Muscle of leg (tissue), 11 donors: ENCODE measurements around the gene TWSG1. TPM values are rescaled to one million over a fixed set of nuclear protein-coding genes. Genes with fewer than 3 reads are reported as not detected.

Experiments
- DNase-seq: peaks from one replicate; pipeline ENCODE4 v3.0.0; 2013
- H3K27ac ChIP-seq: one replicate; pipeline ENCODE4 v1.5.1; 2013; ENCODE audit warnings: mild to moderate bottlenecking, low read length, control low read depth
- H3K27me3 ChIP-seq: one replicate; pipeline ENCODE4 v1.6.1; 2013; ENCODE audit warnings: low read length; ENCODE audit not compliant: control insufficient read depth, insufficient read depth
- H3K36me3 ChIP-seq: one replicate; pipeline ENCODE4 v1.6.1; 2013; ENCODE audit warnings: low read length; ENCODE audit not compliant: control insufficient read depth, insufficient read depth
- H3K4me1 ChIP-seq: one replicate; pipeline ENCODE4 v1.6.1; 2013; ENCODE audit warnings: low read length; ENCODE audit not compliant: control insufficient read depth, insufficient read depth
- H3K4me3 ChIP-seq: one replicate; pipeline ENCODE4 v1.5.1; 2013; ENCODE audit warnings: low read length, control low read depth
- H3K9me3 ChIP-seq: replicated peaks from 2 replicates; pipeline ENCODE4 v1.6.1; 2013; ENCODE audit warnings: low read depth, low read length; ENCODE audit not compliant: control insufficient read depth
- WGBS: methylation state at CpG from one replicate; pipeline ENCODE4 v1.1.5; 2013; ENCODE audit warnings: missing lambda C conversion rate; ENCODE audit not compliant: insufficient coverage; 5-methylcytosine and 5-hydroxymethylcytosine counted together
- polyA plus RNA-seq, 8 donors: library from polyadenylated mRNA; unstranded; fragments of 120-200 nt; gene quantifications; one replicate each; pipeline versions ENCODE4 v1.2.1 to v1.2.3, GENCODE V29; 2013; ENCODE audit warnings: inconsistent platforms in 1 of 8, low replicate concordance in 1 of 8; ENCODE audit not compliant: insufficient read length in 8 of 8, insufficient read depth in 1 of 8
- total RNA-seq: library from RNA; stranded (reverse); fragments of 120-200 nt; gene quantifications from one replicate; pipeline ENCODE4 v1.2.4, GENCODE V29; 2013

The TWSG1 gene
- total and polyA plus RNA-seq, 9 donors: 35.7 to 75.0 (median 55.3) TPM

DNA sequence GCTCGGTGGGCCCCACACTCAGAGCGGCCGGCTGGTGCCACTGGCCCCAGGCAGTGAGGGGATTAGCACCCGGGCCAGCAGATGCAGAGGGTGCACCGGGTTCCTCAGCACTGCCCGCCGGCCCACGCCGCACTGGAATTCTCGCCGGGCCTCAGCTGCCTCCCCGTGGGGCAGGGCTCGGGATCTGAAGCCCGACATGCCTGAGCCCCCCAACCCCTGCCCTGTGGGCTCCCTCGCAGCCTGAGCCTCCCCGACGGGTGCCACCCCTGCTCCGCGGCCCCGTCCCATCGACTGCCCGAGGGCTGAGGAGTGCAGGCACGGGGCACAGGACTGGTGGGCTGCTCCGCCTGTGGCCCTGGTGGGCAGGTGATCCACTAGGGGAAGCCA, 37.6 kb upstream of the TWSG1 start:
- H3K4me1 ChIP-seq: no peaks in the 10 kb centered on the region
- peaks cover 10% of the 10 kb centered on the region for H3K9me3 ChIP-seq
- H3K4me3 ChIP-seq: no peak overlapping the region
- H3K27ac ChIP-seq: no peak overlapping the region
- no peak for DNase-seq
- H3K27me3 ChIP-seq: no peaks in the 10 kb centered on the region
- 97% methylated on average over 20 of the region's 24 CpGs for WGBS
- no peaks in the 10 kb centered on the region for H3K36me3 ChIP-seq

DNA sequence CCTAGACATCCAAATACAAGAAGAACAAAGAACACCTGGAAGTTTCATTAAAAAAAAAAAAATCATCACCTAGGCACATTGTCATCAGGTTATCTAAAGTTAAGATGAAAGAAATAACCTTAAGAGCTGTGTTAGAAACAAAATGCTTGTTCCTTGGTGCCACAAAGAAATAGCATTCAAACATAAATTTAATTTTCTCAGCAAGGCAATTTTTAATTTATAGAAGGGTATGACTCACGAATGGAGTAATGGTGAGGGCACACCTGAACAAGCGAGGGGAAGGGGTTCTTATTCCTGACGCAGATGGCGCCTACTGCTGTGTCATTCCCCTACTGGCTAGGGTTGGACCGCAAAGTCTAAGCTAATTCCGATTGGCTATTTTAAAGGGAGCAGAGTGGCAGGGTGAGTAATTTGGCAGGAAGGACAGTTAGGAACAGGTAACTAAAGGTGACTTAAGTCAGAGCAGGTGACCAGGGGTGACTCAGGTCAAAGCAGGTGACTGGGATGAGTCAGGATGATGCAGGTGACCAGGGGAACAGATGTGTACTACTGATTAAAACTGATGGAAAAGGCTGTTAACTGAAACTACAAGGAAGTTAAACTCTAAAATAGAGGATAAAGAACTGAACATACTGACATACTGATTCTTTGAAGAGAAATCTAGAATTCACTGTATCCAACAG, 30.0 kb upstream of the TWSG1 start:
- Histone ChIP-seq H3K27ac (no peak overlapping the region), H3K4me1 (no peaks in the 10 kb centered on the region), H3K4me3 (no peak overlapping the region), H3K36me3 (no peaks in the 10 kb centered on the region), H3K9me3 (peaks cover 6% of the 10 kb centered on the region), H3K27me3 (no peaks in the 10 kb centered on the region)
- no peak for DNase-seq
- 97% methylated on average over 6 of the region's 6 CpGs for WGBS

- Histone ChIP-seq H3K4me1 (no peaks in the 10 kb centered on the region), H3K36me3 (no peaks in the 10 kb centered on the region), H3K9me3 (no peaks in the 10 kb centered on the region), H3K27me3 (no peaks in the 10 kb centered on the region), H3K4me3 (no peak overlapping the region), H3K27ac (no peak overlapping the region)
- DNase-seq: no peak
- no CpG with 5 or more reads among the region's 1 CpG for WGBS
Measured at GRCh38 chr18:9319333-9319732, 15.2 kb upstream of the TWSG1 start.

DNA sequence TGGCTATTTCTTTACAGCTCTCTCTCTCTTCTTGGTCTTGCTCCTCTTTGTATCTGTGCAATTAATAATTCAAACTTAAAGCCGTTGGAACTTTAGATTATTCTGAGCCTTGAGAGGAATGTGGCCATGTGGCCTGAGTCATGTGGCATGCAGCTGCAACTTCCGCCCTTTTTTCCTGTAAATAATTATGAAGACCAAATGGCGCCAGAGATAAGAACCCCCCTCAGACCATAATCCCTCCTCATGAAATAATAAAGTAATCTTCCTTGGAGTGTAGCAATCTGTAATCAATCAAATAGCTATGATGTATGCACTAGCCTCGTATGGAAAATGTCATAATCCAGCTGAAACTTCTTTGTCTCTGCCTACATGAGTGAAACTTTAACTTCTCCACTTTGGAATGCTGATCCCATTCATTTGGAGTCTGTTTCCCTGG, 13.5 kb upstream of the TWSG1 start:
- DNase-seq: no peak
- H3K9me3 ChIP-seq: no peaks in the 10 kb centered on the region
- WGBS: no CpG with 5 or more reads among the region's 4 CpGs
- H3K36me3 ChIP-seq: no peaks in the 10 kb centered on the region
- no peak overlapping the region for H3K27ac ChIP-seq
- no peaks in the 10 kb centered on the region for H3K4me1 ChIP-seq
- H3K4me3 ChIP-seq: no peak overlapping the region
- H3K27me3 ChIP-seq: no peaks in the 10 kb centered on the region

DNA sequence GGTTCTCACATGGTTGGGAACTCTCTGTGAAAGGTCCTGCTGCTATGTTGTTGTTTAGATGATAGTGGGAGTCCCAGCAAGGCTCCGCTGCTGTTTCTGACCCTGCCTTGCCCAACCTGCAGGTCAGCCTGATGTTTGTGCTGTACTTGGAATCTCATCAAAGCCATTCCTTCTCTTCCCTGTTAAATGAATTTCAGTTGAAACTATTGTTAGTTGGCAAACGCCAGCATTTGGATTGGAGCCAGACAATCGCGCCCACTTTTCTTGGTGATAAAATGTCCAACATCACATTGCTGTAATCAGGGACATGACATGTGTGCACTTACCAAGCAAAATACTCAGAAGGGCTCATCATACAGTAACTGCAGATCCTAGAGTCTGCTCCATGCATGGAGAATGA, 12.8 kb upstream of the TWSG1 start:
- H3K36me3 ChIP-seq: no peaks in the 10 kb centered on the region
- no peaks in the 10 kb centered on the region for H3K4me1 ChIP-seq
- H3K27me3 ChIP-seq: no peaks in the 10 kb centered on the region
- no peak overlapping the region for H3K4me3 ChIP-seq
- no peak for DNase-seq
- WGBS: 84% methylated on average over 3 of the region's 4 CpGs
- no peaks in the 10 kb centered on the region for H3K9me3 ChIP-seq
- no peak overlapping the region for H3K27ac ChIP-seq

DNA sequence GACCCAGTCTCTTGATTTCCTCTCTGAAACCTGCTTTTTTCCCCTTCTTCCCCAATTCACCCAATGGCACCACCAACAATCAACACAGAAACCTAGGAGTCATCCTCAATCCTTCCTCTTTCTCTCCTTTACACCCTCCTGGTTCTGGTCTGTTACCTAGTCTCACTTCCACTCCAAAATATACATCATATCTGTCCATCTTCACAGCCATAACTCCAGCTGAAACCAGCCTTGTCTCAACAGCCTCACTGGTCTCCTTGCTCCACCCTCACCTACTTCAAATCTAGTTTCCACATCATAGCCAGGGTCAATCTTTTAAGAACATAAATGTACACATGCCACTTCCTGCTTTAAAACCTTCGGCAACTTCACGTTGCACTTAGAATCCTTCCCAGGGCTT, 11.8 kb upstream of the TWSG1 start:
- no peaks in the 10 kb centered on the region for H3K9me3 ChIP-seq
- no peak overlapping the region for H3K4me3 ChIP-seq
- no peaks in the 10 kb centered on the region for H3K36me3 ChIP-seq
- no peaks in the 10 kb centered on the region for H3K4me1 ChIP-seq
- WGBS: 95% methylated on average over 2 of the region's 2 CpGs
- DNase-seq: no peak
- H3K27me3 ChIP-seq: no peaks in the 10 kb centered on the region
- H3K27ac ChIP-seq: no peak overlapping the region

- WGBS: no CpG with 5 or more reads among the region's 3 CpGs
Measured at GRCh38 chr18:9323750-9324445, 10.7 kb upstream of the TWSG1 start.

DNA sequence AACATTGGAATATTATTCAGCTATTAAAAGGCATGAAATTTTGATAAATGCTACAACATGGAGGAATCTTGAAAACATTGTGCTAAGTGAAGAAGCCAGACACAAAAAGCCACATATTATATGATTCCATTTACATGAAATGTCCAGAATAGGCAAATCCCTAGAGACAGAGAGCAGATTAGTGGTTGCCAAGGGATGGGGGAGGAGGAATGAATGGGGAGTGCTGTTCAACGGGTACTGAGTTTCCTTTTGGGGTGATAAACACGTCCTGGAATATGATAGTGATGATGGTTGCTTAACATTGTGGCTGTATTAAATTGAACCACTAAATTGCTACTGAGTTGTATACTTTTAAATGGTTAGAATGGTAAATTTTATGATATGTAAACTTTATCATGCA, 8.9 kb upstream of the TWSG1 start:
- 51% methylated on average over 2 of the region's 2 CpGs for WGBS
- Histone ChIP-seq H3K9me3 (peaks cover 3% of the 10 kb centered on the region), H3K4me3 (no peak overlapping the region), H3K27me3 (no peaks in the 10 kb centered on the region), H3K27ac (no peak overlapping the region), H3K4me1 (no peaks in the 10 kb centered on the region), H3K36me3 (no peaks in the 10 kb centered on the region)
- DNase-seq: no peak

More at GRCh38 chr18:9323750-9324445, 10.7 kb upstream of the TWSG1 start:
- Histone ChIP-seq H3K36me3 (no peaks in the 10 kb centered on the region), H3K9me3 (peaks cover 3% of the 10 kb centered on the region), H3K4me3 (no peak overlapping the region), H3K27ac (no peak overlapping the region), H3K27me3 (no peaks in the 10 kb centered on the region), H3K4me1 (no peaks in the 10 kb centered on the region)
- DNase-seq: no peak

GRCh38 chr18:9328776-9329175, 5.8 kb upstream of the TWSG1 start:
- Histone ChIP-seq H3K9me3 (peaks cover 3% of the 10 kb centered on the region), H3K4me3 (no peak overlapping the region), H3K4me1 (peaks cover 2% of the 10 kb centered on the region), H3K27ac (no peak overlapping the region), H3K36me3 (no peaks in the 10 kb centered on the region), H3K27me3 (peaks cover 2% of the 10 kb centered on the region)
- no peak for DNase-seq
- WGBS: no CpG with 5 or more reads among the region's 2 CpGs

DNA sequence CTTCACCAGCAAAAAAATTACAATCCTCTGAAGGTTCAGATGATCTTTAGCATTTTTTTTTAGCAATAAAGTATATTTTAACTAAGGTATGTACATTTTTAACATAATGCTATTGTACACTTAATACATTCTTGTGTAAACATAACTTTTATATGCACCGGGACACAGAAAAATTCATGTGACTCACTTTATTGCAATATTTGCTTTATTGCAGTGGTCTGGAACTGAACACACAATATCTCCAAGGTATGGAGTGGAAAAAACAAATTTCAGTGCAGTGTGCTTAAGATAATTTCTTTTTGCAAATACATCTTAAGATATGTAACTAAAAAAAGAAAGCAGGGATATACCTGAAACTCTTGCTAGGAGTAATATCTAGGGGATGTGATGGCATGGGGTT, 5.1 kb upstream of the TWSG1 start:
- H3K36me3 ChIP-seq: no peaks in the 10 kb centered on the region
- no CpG with 5 or more reads among the region's 1 CpG for WGBS
- H3K4me3 ChIP-seq: no peak overlapping the region
- H3K4me1 ChIP-seq: peaks cover 4% of the 10 kb centered on the region
- H3K27ac ChIP-seq: no peak overlapping the region
- H3K27me3 ChIP-seq: peaks cover 2% of the 10 kb centered on the region
- H3K9me3 ChIP-seq: peaks cover 3% of the 10 kb centered on the region
- no peak for DNase-seq
